ENCODE data around the gene UBE2L5. TPM values are rescaled to one million over a fixed set of nuclear protein-coding genes. Genes with fewer than 3 reads are reported as not detected.
"Not testable (repeated sequence)": the region's sequence is repeated elsewhere in the genome, so short reads cannot be mapped to it uniquely, and the experiment has no call there.

UBE2L5 gene
- total and polyA plus RNA-seq, 4 experiments from 2014 or later: not detected

DNA sequence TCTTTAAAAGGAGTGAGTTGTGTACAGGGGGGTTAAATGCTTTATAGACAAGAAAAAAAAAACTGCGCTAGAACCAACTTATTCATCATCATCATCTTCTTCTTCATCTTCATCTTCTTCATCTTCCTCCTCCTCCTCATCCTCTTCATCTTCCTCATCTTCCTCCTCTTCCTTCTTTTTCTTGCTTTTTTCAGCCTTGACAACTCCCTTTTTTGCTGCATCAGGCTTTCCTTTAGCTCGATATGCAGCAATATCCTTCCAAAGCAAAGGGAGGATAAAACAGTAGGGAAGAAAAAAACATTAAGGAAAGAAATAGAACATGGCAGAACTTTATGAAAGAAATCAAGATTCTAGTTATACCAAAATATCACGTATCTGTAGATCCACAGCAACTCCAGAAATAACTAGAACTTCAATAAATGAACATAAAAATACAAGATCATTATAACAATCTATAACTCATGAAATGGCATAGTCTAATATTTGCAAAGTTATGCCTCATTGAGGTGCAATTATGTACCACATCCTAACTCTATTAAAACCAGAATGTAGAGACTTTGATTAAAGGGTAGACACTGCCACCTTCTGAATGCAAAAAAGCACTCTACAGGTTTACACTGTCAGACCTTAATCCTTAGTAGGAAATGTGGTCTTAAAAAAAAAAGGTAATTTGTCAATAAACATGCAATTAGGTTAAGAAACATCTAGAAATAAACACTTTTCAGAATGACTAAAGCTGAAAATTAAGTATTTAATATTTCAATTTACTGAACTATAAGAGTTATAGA lies 39.2 kb downstream of the UBE2L5 start:
- H3K27me3 ChIP-seq (ENCODE audit: insufficient read depth, low read length); H3K27ac ChIP-seq (ENCODE audit: low read depth, low read length); H3K9me3 ChIP-seq (ENCODE audit: control insufficient read depth in 1 of 2, low read length in 2 of 2); H3K4me3 ChIP-seq (ENCODE audit: low read length in 2 of 2); H3K27me3 Mint-ChIP-seq: not testable (repeated sequence)
- ChIA-PET POLR2A (ENCODE audit: partially characterized antibody) (interaction anchor here (1.0 to 2.9 kb wide), 10 partner anchors 31 to 329 kb away, joined by 3 to 49 read pairs (median 4); partner anchors contain the start of gene UBE2L5), CTCF (ENCODE audit: partially characterized antibody) (interaction anchor here (0.8 to 2.8 kb wide), 23 partner anchors 53 to 346 kb away, joined by 3 to 45 read pairs (median 5); partner anchors contain the start of genes KATNAL1 and USPL1)
- Histone ChIP-seq H3K4me1 (ENCODE audit: insufficient read depth, low read length) (peaks cover 39% of the 10 kb centered on the region), H3K36me3 (ENCODE audit: insufficient read depth, low read length) (peaks cover 19% of the 10 kb centered on the region)
- Mint-ChIP-seq H3K27ac (peak overlapping the region; percentile 79 to 99 (median 93)), H3K4me1 (peaks cover 31 to 74% (median 39%) of the 10 kb centered on the region in 4 donors), H3K36me3 (peaks cover 23 to 57% of the 10 kb centered on the region in 2 donors), H3K4me3 (peak overlapping the region in 6 of 8 donors; percentile 62 to 95 (median 76)), H3K9me3 (peaks cover 0 to 11% (median 0%) of the 10 kb centered on the region in 8 donors)
- DNase-seq: peak in 4 of 5 donors; percentile 65 to 66 (median 65)
- intact Hi-C loops (cut with micrococcal nuclease): loop anchor here (1.0 to 5.0 kb wide), 8 partner anchors 39 to 524 kb away; partner anchors contain the start of gene UBE2L5

DNA sequence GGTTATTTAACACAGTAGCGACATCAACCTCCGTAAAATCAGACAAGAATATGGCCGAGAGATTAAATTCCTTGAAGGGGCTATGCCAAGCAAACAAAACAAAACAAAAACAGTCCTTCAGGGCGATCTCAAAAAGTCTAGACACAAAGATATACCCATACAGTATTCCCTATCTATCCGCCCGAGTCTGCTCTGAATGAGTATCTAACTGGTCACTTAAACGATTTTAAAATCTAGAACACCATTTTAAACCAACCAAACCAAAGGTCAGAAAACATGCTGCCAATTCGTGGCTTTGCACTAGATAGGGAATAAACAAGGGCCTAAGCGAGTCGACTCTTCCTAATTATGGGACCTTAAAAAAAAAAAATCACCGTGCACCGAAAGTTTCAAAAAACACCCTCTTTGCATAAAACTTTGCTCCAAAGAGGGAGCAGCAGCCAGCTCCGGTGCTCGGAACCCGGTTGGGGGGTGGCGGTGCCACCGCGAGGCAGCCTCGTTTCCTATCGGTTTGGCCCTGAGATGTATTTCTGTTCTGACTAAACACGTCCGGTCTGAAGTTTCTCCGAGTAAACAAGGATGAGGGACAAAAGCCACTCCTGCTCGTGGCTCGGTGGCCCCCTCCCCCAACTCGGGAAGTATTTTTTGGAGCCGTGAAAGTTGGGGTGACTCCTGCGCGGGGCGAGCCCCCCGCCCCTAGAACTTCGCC lies 41.6 kb downstream of the UBE2L5 start:
- Mint-ChIP-seq H3K9me3 (peaks cover 0 to 11% (median 0%) of the 10 kb centered on the region in 8 donors), H3K4me1 (peaks cover 21 to 59% (median 30%) of the 10 kb centered on the region in 4 donors), H3K27ac (peak overlapping the region; percentile 91 to 99 (median 98)), H3K27me3 (peaks cover 2 to 3% of the 10 kb centered on the region in 2 donors), H3K4me3 (peak overlapping the region; percentile 93 to 96 (median 94)), H3K36me3 (peaks cover 21 to 44% of the 10 kb centered on the region in 2 donors)
- DNase-seq: peak; percentile 70 to 78 (median 74)
- Histone ChIP-seq H3K9me3 (ENCODE audit: control insufficient read depth in 1 of 2, low read length in 2 of 2) (no peaks in the 10 kb centered on the region), H3K36me3 (ENCODE audit: insufficient read depth, low read length) (peaks cover 19% of the 10 kb centered on the region), H3K4me3 (ENCODE audit: low read length in 2 of 2) (peak overlapping the region; percentile 69 to 94), H3K27ac (ENCODE audit: low read depth, low read length) (peak overlapping the region; percentile 81), H3K27me3 (ENCODE audit: insufficient read depth, low read length) (no peaks in the 10 kb centered on the region), H3K4me1 (ENCODE audit: insufficient read depth, low read length) (peaks cover 42% of the 10 kb centered on the region)
- CTCF ChIA-PET (ENCODE audit: partially characterized antibody): interaction anchor here (1.0 kb wide), 1 partner anchor 118 kb away, joined by 4 read pairs; no protein-coding TSS in a partner anchor
- POLR2A ChIA-PET (ENCODE audit: partially characterized antibody): interaction anchor here (0.6 to 3.4 kb wide), 19 partner anchors 8 to 331 kb away, joined by 3 to 115 read pairs (median 5); partner anchors contain the start of genes KATNAL1, UBE2L5 and USPL1
- intact Hi-C loops (cut with micrococcal nuclease): loop anchor here (1.0 to 5.0 kb wide), 11 partner anchors 42 to 869 kb away; partner anchors contain the start of genes KATNAL1, SLC7A1, UBE2L5 and USPL1

DNA sequence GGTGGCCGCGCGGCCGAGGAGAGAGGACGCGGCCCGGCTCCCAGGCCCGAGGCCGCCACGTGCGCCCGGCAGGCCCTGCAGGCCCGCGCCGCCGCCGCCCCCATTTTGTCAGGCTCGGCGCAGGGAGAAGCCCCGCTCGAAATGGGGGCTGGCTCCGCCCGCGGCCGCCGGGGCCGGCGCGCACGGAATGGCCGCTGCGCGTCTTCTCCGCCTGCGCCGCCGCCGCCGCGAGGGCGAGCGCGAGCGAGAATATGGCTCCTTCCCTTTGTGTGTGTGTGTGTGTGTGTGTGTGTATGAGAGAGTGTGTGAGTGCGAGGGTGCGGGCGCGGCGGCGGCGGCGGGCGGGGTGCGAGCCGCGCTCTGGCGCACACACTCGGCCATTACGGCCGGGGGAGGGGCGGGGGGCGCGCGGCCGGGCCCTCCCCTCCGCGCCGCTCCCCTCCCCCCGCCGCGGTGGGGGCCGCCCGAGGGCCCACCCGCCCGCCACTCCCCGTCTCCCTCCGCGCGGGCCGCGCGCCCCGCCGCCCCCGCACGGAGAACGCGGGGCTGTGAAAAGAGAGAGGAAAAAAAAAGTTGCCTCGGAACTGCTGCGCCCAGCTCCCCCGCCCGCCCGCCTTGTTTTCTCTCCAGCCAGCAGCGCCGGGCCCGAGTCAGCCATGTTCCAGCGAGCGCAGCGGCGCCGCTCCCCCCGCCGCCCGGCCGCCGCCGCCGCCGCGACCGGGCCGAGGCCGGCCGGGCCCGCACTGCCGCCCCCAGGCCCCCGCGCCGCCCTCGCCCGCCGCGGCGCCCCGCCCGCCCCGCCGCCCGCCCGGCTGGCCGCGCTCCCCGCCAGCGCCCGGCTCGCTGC lies 42.4 kb downstream of the UBE2L5 start:
- Mint-ChIP-seq H3K27ac (peak overlapping the region; percentile 96 to 99 (median 98)), H3K27me3 (peaks cover 2 to 3% of the 10 kb centered on the region in 2 donors), H3K4me3 (peak overlapping the region; percentile 93 to 97 (median 94)), H3K36me3 (peaks cover 15 to 37% of the 10 kb centered on the region in 2 donors), H3K9me3 (peaks cover 0 to 11% (median 0%) of the 10 kb centered on the region in 8 donors), H3K4me1 (peaks cover 15 to 52% (median 24%) of the 10 kb centered on the region in 4 donors)
- Histone ChIP-seq H3K9me3 (ENCODE audit: control insufficient read depth in 1 of 2, low read length in 2 of 2) (no peaks in the 10 kb centered on the region), H3K36me3 (ENCODE audit: insufficient read depth, low read length) (peaks cover 19% of the 10 kb centered on the region), H3K27ac (ENCODE audit: low read depth, low read length) (peak overlapping the region; percentile 81), H3K4me1 (ENCODE audit: insufficient read depth, low read length) (peaks cover 34% of the 10 kb centered on the region), H3K4me3 (ENCODE audit: low read length in 2 of 2) (peak overlapping the region; percentile 69 to 94), H3K27me3 (ENCODE audit: insufficient read depth, low read length) (no peaks in the 10 kb centered on the region)
- DNase-seq: peak; percentile 76 to 85 (median 81)
- CTCF ChIA-PET (ENCODE audit: partially characterized antibody): interaction anchor here (1.0 to 1.2 kb wide), 2 partner anchors 111 to 118 kb away, joined by 3 to 4 read pairs; no protein-coding TSS in a partner anchor
- intact Hi-C loops (cut with micrococcal nuclease): loop anchor here (1.0 to 5.0 kb wide), 14 partner anchors 42 to 870 kb away; partner anchors contain the start of genes HSPH1, KATNAL1, SLC7A1 and UBE2L5
- POLR2A ChIA-PET (ENCODE audit: partially characterized antibody): interaction anchor here (0.6 to 3.4 kb wide), 35 partner anchors 9 to 615 kb away, joined by 3 to 115 read pairs (median 5); partner anchors contain the start of genes KATNAL1, UBE2L5, UBL3 and USPL1

DNA sequence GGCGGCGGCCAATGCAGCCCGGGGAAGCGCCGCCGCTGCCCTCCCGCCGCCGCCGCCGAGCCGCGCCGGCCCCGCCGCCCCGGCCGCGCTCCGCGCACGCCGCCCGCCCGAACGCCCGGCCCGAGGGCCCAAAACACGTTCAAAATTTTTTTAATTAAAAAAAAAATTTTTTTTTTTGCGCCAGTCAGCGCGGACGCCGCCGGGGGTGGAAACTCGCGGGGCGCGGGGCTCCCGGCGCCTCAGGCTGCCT lies 43.0 kb downstream of the UBE2L5 start:
- Histone ChIP-seq H3K9me3 (ENCODE audit: control insufficient read depth in 1 of 2, low read length in 2 of 2) (no peaks in the 10 kb centered on the region), H3K27me3 (ENCODE audit: insufficient read depth, low read length) (no peaks in the 10 kb centered on the region), H3K4me1 (ENCODE audit: insufficient read depth, low read length) (peaks cover 33% of the 10 kb centered on the region), H3K27ac (ENCODE audit: low read depth, low read length) (peak overlapping the region; percentile 90), H3K4me3 (ENCODE audit: low read length in 2 of 2) (peak overlapping the region in 1 of 2 donors; percentile 80), H3K36me3 (ENCODE audit: insufficient read depth, low read length) (peaks cover 19% of the 10 kb centered on the region)
- peak overlapping the region in 1 of 7 donors; percentile 99 for H3K27ac Mint-ChIP-seq
- H3K4me3 Mint-ChIP-seq: no peak overlapping the region
- DNase-seq: no peak
- H3K27me3 Mint-ChIP-seq: peaks cover 2 to 3% of the 10 kb centered on the region in 2 donors
- peaks cover 15 to 34% of the 10 kb centered on the region in 2 donors for H3K36me3 Mint-ChIP-seq
- intact Hi-C loops (cut with micrococcal nuclease): loop anchor here (1.0 to 5.0 kb wide), 8 partner anchors 107 to 870 kb away; partner anchors contain the start of genes HSPH1, SLC7A1 and UBL3
- CTCF ChIA-PET (ENCODE audit: partially characterized antibody): interaction anchor here (1.0 to 2.7 kb wide), 4 partner anchors 43 to 333 kb away, joined by 3 to 10 read pairs (median 4); partner anchors contain the start of gene UBE2L5
- H3K4me1 Mint-ChIP-seq: peaks cover 15 to 52% (median 24%) of the 10 kb centered on the region in 4 donors
- POLR2A ChIA-PET (ENCODE audit: partially characterized antibody): interaction anchor here (0.6 to 3.4 kb wide), 34 partner anchors 11 to 616 kb away, joined by 3 to 115 read pairs (median 4); partner anchors contain the start of genes KATNAL1, UBE2L5, UBL3 and USPL1
- H3K9me3 Mint-ChIP-seq: peaks cover 0 to 11% (median 0%) of the 10 kb centered on the region in 8 donors

DNA sequence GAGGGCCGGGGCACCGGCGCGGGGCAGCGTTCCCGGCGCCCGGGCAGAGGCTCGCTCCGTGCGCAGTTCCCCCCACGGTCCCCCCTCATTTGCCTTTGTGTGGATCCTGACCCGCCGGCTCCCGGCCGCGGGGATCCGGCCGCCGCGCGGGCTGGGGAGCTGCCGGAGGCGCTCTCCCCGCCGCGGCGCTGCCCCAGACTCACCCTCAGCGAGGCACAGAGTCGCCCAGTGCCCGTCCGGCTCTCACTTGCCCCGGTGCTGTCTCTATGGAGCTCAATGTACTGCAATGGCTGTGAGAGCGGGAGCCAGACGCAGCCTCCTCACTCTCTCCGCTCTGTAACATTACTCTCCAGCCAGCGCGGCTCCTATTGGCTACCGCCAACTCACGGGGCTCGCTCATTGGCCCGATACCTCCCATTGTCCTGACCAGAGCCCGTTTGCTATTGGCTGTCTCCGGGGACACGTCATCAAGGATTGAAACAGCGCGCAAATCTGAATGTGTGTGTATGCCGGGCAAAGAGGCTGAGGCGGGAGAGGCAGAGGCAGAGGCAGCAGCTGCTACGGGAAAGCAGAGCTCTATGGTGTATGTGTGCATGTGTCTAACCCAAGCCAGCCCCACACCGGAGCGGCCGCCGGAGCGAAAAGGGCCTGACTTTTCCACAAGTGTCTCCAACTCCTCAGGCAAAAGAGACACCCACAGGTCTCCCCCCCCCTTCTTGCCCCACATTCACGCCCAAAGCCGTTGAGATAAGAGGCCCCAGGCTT lies 43.5 kb downstream of the UBE2L5 start, which contains the start of gene HMGB1:
Gene HMGB1 (minus strand): TSS at position 344 of the 765 bp plus-strand sequence. CDS start 2,256 bp downstream, outside the sequence.
- H3K4me3 ChIP-seq (ENCODE audit: low read length in 2 of 2): peak within 1 kb of the TSS; percentile 69 to 80
- Mint-ChIP-seq H3K9me3 (peaks cover 0 to 11% (median 0%) of the 10 kb centered on the region in 8 donors), H3K27me3 (peaks cover 2 to 3% of the 10 kb centered on the region in 2 donors), H3K4me3 (peak within 1 kb of the TSS; percentile 93 to 98 (median 95)), H3K36me3 (peaks cover 15 to 34% of the 10 kb centered on the region in 2 donors), H3K4me1 (peaks cover 15 to 52% (median 24%) of the 10 kb centered on the region in 4 donors), H3K27ac (peak within 1 kb of the TSS; percentile 97 to 99 (median 99))
- no peaks in the 10 kb centered on the region for H3K9me3 ChIP-seq (ENCODE audit: control insufficient read depth in 1 of 2, low read length in 2 of 2)
- H3K27ac ChIP-seq (ENCODE audit: low read depth, low read length): peak within 1 kb of the TSS; percentile 90
- intact Hi-C loops (cut with micrococcal nuclease): loop anchor here (1.0 to 5.0 kb wide), 8 partner anchors 107 to 871 kb away; partner anchors contain the start of genes HSPH1, SLC7A1 and UBL3
- H3K27me3 ChIP-seq (ENCODE audit: insufficient read depth, low read length): no peaks in the 10 kb centered on the region
- CTCF ChIA-PET (ENCODE audit: partially characterized antibody): interaction anchor here (0.7 to 2.7 kb wide), 5 partner anchors 44 to 333 kb away, joined by 3 to 10 read pairs (median 3); partner anchors contain the start of gene UBE2L5
- DNase-seq: peak; percentile 96 to 98 (median 96)
- POLR2A ChIA-PET (ENCODE audit: partially characterized antibody): interaction anchor here (0.6 to 3.4 kb wide), 32 partner anchors 10 to 616 kb away, joined by 3 to 115 read pairs (median 5); partner anchors contain the start of genes KATNAL1, UBE2L5, UBL3 and USPL1
- peaks cover 33% of the 10 kb centered on the region for H3K4me1 ChIP-seq (ENCODE audit: insufficient read depth, low read length)
- H3K36me3 ChIP-seq (ENCODE audit: insufficient read depth, low read length): peaks cover 19% of the 10 kb centered on the region
